ENCODE data around the gene AUTS2.

GRCh38 chr7:69892790-69893189 is 294.5 kb downstream of the AUTS2 start:
- TF ChIP-seq CTCF (IDR thresholded peaks at IDR 0.05) (no peak), SIN3A (IDR thresholded peaks at IDR 0.05; ENCODE audit: borderline replicate concordance, insufficient read depth, low read depth, low read length) (no peak)

Data from Panc1 (cell line).